NCI-H2107 (cell line): ENCODE data around the gene ENOX1.
"Not testable (repeated sequence)": the region's sequence is repeated elsewhere in the genome, so short reads cannot be mapped to it uniquely, and the experiment has no call there.

Experiments
- DNase-seq: peaks from one replicate; lab custom pipeline; 2025; lab: John Stamatoyannopoulos, UW

Gene ENOX1

GRCh38 chr13:43354153-43354945, 432.4 kb downstream of the ENOX1 start:
- DNase-seq, result no peak

- no peak for DNase-seq
Observed at GRCh38 chr13:43353631-43354030, 433.1 kb downstream of the ENOX1 start.

- not testable (repeated sequence) for DNase-seq
Observed at GRCh38 chr13:43351612-43352011, 435.2 kb downstream of the ENOX1 start.

GRCh38 chr13:43348397-43348796, 438.4 kb downstream of the ENOX1 start:
- DNase-seq, result no peak

GRCh38 chr13:43347877-43348276, 438.9 kb downstream of the ENOX1 start:
- DNase-seq, result no peak

GRCh38 chr13:43346427-43346826, 440.3 kb downstream of the ENOX1 start:
- no peak for DNase-seq

GRCh38 chr13:43343645-43344044, 443.1 kb downstream of the ENOX1 start:
- DNase-seq, result no peak

- DNase-seq, result no peak
Observed at GRCh38 chr13:43339805-43340550, 446.8 kb downstream of the ENOX1 start.

GRCh38 chr13:43339145-43339804, 447.5 kb downstream of the ENOX1 start:
- no peak for DNase-seq

- DNase-seq, result no peak
Observed at GRCh38 chr13:43335764-43336163, 451.0 kb downstream of the ENOX1 start.

GRCh38 chr13:43333176-43333575, 453.6 kb downstream of the ENOX1 start:
- no peak for DNase-seq

GRCh38 chr13:43331672-43332071, 455.1 kb downstream of the ENOX1 start:
- DNase-seq, result no peak

GRCh38 chr13:43329702-43330101, 457.1 kb downstream of the ENOX1 start:
- no peak for DNase-seq

GRCh38 chr13:43328907-43329306, 457.9 kb downstream of the ENOX1 start:
- DNase-seq, result no peak

GRCh38 chr13:43326100-43326499, 460.7 kb downstream of the ENOX1 start:
- no peak for DNase-seq

GRCh38 chr13:43325636-43326035, 461.1 kb downstream of the ENOX1 start:
- no peak for DNase-seq

- no peak for DNase-seq
Observed at GRCh38 chr13:43324129-43324528, 462.6 kb downstream of the ENOX1 start.

- no peak for DNase-seq
Observed at GRCh38 chr13:43319617-43320444, 466.9 kb downstream of the ENOX1 start.

GRCh38 chr13:43316946-43317353, 469.8 kb downstream of the ENOX1 start:
- DNase-seq, result no peak

- DNase-seq, result no peak
Observed at GRCh38 chr13:43316281-43316680, 470.5 kb downstream of the ENOX1 start.

GRCh38 chr13:43315522-43315921, 471.2 kb downstream of the ENOX1 start:
- DNase-seq, result no peak

- DNase-seq, result no peak
Observed at GRCh38 chr13:43309311-43309710, 477.5 kb downstream of the ENOX1 start.
